ENCODE data around the gene TIFAB.

GRCh38 chr5:135457424-135458071 lies 5.4 kb upstream of the TIFAB start:
- peak; percentile 93 for TF ChIP-seq CTCF (IDR thresholded peaks at IDR 0.05)
- no peak for TF ChIP-seq POLR2AphosphoS5 (IDR thresholded peaks at IDR 0.05; ENCODE audit: low read depth, low read length)
- no peak for TF ChIP-seq SIN3A (IDR thresholded peaks at IDR 0.05; ENCODE audit: borderline replicate concordance, insufficient read depth, low read depth, low read length)
